Calu3 (cell line): ENCODE measurements around the gene ASPHD1. TPM values are rescaled to one million over a fixed set of nuclear protein-coding genes. Genes with fewer than 3 reads are reported as not detected.
"Not testable (repeated sequence)": the region's sequence is repeated elsewhere in the genome, so short reads cannot be mapped to it uniquely, and the experiment has no call there.

Experiments
- BruUV-seq: library from RNA; stranded (reverse); fragments of 400-500 nt; replicated peaks from 2 replicates; lab custom pipeline; 2021; lab: Mats Ljungman, UMichigan
- CTCF ChIA-PET: fragments of 300-600 bp; sonication (Branson Sonifier 250); formaldehyde crosslinking; loops from one replicate; lab custom pipeline; 2022; ENCODE audit warnings: antibody characterized with exemption; lab: Charles Lee
- DNase-seq: peaks from one replicate; pipeline ENCODE4 v3.0.0; 2022
- H3K27ac Mint-ChIP-seq: one replicate; pipeline ENCODE4 v1.8.0; 2022; ENCODE audit warnings: mixed read lengths; ENCODE audit not compliant: unreplicated experiment
- H3K27me3 Mint-ChIP-seq: one replicate; pipeline ENCODE4 v1.8.0; 2022; ENCODE audit warnings: mixed read lengths; ENCODE audit not compliant: unreplicated experiment
- H3K36me3 Mint-ChIP-seq: one replicate; pipeline ENCODE4 v1.8.0; 2022; ENCODE audit warnings: mild to moderate bottlenecking, moderate library complexity, mixed read lengths; ENCODE audit not compliant: insufficient read depth, unreplicated experiment
- H3K4me1 Mint-ChIP-seq: one replicate; pipeline ENCODE4 v1.8.0; 2022; ENCODE audit warnings: mild to moderate bottlenecking, low read depth, mixed read lengths; ENCODE audit not compliant: unreplicated experiment
- H3K4me3 Mint-ChIP-seq: one replicate; pipeline ENCODE4 v1.8.0; 2022; ENCODE audit warnings: mild to moderate bottlenecking, low read depth, moderate library complexity, mixed read lengths; ENCODE audit not compliant: unreplicated experiment
- H3K9me3 Mint-ChIP-seq: one replicate; pipeline ENCODE4 v1.8.0; 2022; ENCODE audit warnings: low read depth, mixed read lengths; ENCODE audit not compliant: unreplicated experiment
- CTCF ChIP-seq: fragments of 200-600 bp; IDR thresholded peaks from one replicate; pipeline ENCODE4 v1.8.0; 2022; ENCODE audit warnings: antibody characterized with exemption; ENCODE audit not compliant: unreplicated experiment
- intact Hi-C: fragments of 100-400 bp; cut with micrococcal nuclease; formaldehyde crosslinking; loops from one replicate; pipeline ENCODE4 v1.10.0; 2022; ENCODE audit not compliant: unreplicated experiment
- total RNA-seq: library from RNA; stranded (reverse); gene quantifications from 2 replicates; pipeline ENCODE4 v1.2.3, GENCODE V29; 2022

The ASPHD1 gene
- total RNA-seq, 1 experiment from 2014 or later = 54.1 TPM

GRCh38 chr16:29927070-29927905 lies 27.0 kb downstream of the ASPHD1 start:
- BruUV-seq = no TSS peak
- CTCF ChIA-PET = interaction anchor here (0.6 to 1.8 kb wide), 5 partner anchors 35 to 1081 kb away, joined by 3 to 7 read pairs (median 5); partner anchors contain the start of genes HIRIP3, TMEM219 and TUFM
- H3K27me3 Mint-ChIP-seq = no peaks in the 10 kb centered on the region
- H3K4me1 Mint-ChIP-seq = peaks cover 29% of the 10 kb centered on the region
- no peak for TF ChIP-seq CTCF
- peaks cover 42% of the 10 kb centered on the region for H3K36me3 Mint-ChIP-seq
- intact Hi-C loops = loop anchor here (10.0 kb wide), 1 partner anchor 48 kb away; the partner anchor contains the start of gene TAOK2
- no peak for DNase-seq
- peak overlapping the region; percentile 74 for H3K27ac Mint-ChIP-seq
- no peaks in the 10 kb centered on the region for H3K9me3 Mint-ChIP-seq
- peak overlapping the region; percentile 89 for H3K4me3 Mint-ChIP-seq

GRCh38 chr16:29931750-29932149 lies 31.5 kb downstream of the ASPHD1 start:
- H3K36me3 Mint-ChIP-seq, H3K9me3 Mint-ChIP-seq, BruUV-seq, intact Hi-C loops, H3K27me3 Mint-ChIP-seq, H3K27ac Mint-ChIP-seq, DNase-seq, CTCF ChIA-PET, H3K4me3 Mint-ChIP-seq: not testable (repeated sequence)
- peaks cover 12% of the 10 kb centered on the region for H3K4me1 Mint-ChIP-seq

- CTCF ChIA-PET = interaction anchor here (1.5 kb wide), 1 partner anchor 40 kb away, joined by 3 read pairs; no protein-coding TSS in a partner anchor
- no peak for TF ChIP-seq CTCF
- Mint-ChIP-seq H3K27me3 (no peaks in the 10 kb centered on the region), H3K9me3 (no peaks in the 10 kb centered on the region), H3K4me1 (peaks cover 30% of the 10 kb centered on the region), H3K27ac (no peak overlapping the region), H3K4me3 (no peak overlapping the region), H3K36me3 (no peaks in the 10 kb centered on the region)
- no peak for DNase-seq
- intact Hi-C loops = no loop called here
- no TSS peak for BruUV-seq
These were observed 40.4 kb downstream of the ASPHD1 start for GRCh38 chr16:29940656-29941055.

- CTCF ChIA-PET = interaction anchor here (0.8 to 4.1 kb wide), 10 partner anchors 18 to 136 kb away, joined by 3 to 19 read pairs (median 6); partner anchors contain the start of genes HIRIP3, KCTD13, SEZ6L2 and TAOK2
- intact Hi-C loops = no loop called here
- peaks cover 30% of the 10 kb centered on the region for H3K4me1 Mint-ChIP-seq
- peak; percentile 82 for DNase-seq
- peak overlapping the region; percentile 38 for H3K4me3 Mint-ChIP-seq
- H3K9me3 Mint-ChIP-seq = no peaks in the 10 kb centered on the region
- H3K27me3 Mint-ChIP-seq = no peaks in the 10 kb centered on the region
- H3K36me3 Mint-ChIP-seq = no peaks in the 10 kb centered on the region
- peak overlapping the region; percentile 69 for H3K27ac Mint-ChIP-seq
- no TSS peak for BruUV-seq
- TF ChIP-seq CTCF = peak; percentile 33
These were observed 43.8 kb downstream of the ASPHD1 start for GRCh38 chr16:29943846-29944799.
